ENCODE measurements around the gene RNF157.
"Not testable (repeated sequence)": the region's sequence is repeated elsewhere in the genome, so short reads cannot be mapped to it uniquely, and the experiment has no call there.

RNF157 gene

DNA sequence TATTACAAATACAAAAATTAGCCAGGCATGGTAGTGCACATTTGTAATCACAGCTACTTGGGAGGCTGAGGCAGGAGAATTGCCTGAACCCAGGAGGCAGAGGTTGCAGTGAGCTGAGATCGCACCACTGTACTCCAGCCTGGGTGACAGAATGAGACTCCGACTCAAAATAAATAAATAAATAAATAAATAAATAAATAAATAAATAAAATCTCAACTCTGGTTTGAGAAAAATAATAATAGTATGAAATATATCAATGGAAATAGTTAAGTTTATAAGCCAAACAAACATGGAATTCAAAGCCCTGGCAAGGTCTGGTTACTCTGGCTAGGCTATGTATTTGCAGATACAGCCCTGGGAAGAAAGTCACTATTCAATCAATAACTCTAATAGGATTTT lies 53.5 kb downstream of the RNF157 start:
- not testable (repeated sequence) for DNase-seq

DNA sequence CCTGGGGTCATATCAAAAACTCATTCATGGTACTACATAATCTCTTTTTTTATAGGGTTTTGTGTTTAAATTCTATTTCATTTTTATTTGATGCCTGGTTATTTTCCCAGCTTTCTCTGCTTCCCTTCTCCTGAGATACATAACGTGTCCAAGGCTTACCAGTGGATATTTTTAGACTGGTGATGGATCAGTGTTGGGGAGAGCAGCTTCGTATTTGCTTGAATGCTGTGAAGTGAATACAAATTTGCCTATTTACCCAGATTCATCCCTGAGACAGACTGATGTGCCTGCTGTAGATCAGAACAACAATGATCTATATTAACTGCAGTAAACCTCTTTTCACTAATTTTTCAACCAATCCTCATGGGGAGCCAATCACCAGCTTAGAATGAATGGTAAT lies 56.0 kb downstream of the RNF157 start:
- DNase-seq = no peak

DNA sequence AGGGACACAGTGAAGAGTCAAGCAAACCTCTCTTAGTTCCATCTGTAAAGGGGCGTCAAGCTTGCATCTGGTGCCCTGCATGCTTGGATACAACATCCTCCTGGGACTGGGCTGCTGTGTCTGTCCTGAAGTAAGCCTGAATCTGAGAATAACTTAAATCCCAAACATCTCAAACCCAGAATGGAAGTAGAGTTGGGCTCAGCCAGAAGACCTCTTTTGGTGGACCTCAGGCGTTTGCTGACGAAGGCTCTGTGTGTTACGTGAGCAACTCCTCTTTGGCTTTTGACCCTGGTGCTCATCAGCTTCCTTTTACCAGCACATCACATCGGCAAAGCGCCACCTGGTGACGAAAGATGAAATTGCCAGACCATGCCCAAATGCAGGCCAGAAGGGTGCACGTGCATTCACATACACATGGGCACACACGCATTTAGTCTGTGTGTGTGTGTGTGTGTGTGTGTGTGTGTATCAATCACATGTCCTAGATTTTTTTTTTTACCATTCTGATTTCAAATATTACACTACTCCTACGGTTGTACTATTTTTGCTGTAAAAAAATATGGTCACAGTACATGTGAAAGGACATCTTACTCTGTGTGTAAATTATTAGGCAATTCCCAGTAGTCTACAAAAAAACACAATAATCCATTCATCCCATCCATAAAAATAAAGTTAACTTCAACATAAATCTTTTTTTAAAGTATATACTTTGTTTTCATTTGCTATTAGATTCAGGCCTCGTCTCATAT lies 58.1 kb downstream of the RNF157 start:
- peak; percentile 96 for DNase-seq

DNA sequence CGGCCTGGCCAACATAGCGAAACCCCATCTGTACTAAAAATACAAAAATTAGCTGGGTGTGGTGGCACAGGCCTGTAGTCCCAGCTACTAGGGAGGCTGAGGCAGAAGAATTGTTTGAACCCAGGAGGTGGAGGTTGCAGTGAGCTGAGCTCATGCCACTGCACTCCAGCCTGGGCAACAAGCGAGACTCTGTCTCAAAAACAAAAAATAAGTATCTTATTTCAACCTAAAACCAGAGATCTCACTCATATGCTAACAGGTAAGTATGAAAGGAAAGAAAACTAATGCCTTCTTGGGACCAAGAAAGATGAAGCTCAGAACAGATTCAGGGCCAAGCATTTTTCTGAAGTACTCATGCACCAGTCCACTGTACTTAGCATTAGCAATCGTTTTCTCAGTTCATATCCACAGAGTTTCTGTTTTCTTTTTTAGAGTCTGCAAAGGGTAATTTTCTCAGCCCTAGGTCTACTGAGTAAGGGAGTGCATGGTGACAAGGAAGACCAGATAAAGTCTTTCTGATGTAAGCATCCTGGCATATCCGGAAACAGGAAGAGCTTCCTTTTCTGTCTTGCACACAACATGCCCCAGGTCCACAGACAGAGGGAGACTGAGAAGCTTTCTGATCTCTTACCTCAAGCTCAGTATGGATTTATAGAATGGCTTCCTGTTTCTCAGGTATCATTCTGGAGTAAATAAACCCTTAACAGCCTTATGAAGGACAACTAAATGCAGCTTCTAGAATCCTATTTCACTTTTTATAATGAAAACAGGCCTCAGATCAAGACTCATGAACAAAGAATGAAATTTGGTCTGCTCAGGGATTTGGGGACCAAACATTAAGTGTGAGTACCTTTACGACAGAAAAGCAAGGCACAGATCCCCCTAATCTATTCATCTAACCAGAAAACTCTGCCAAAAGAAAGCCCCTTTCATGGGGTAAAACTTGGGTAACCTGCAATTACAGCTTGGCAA lies 60.5 kb downstream of the RNF157 start:
- peak; percentile 76 for DNase-seq

GRCh38 chr17:76178124-76178523 lies 62.2 kb downstream of the RNF157 start:
- DNase-seq = no peak

DNA sequence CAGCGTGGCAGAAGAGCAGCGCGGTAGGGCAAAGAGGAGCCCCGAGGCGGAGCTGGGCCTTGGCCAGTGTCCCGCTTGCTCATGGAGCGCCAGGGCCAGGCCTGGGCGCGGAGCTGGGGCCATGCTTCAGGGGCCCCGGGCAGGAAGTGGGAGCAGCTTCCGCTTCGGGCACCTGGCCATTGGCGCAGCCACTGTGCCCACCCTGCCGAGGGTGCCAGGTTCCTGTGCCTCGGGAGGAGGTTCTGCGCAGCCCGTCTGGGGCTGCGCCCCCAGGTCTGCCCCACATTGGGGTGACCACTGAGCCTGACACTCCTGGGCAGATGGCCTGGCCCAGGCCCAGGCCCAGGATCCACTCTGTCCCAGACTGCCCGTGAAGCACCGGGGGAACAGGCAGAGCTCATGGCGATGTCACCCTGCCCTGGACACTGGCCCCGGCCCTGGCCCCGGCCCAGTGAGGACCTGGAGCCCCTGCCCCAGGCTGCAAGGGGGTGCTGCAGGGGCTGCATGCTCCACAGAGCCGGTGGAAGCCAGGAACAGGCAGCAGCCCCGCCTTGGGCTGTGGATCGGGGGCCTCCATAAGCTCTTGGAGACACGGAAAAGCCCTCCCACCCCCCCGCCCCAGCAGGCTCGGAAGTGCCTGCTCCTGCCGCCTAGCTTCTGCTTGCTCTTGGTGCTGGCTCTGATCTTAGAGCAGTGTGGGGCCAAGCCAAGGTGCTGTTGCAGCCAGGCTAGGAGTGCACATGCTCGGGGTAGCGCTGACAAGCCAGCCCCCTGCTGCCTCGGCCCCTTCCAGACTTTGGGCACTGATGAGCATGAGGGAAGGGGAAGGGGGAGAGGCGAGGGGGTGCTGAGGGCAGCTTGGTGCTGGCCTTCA lies 63.4 kb downstream of the RNF157 start:
- DNase-seq = no peak

GRCh38 chr17:76174037-76174436 lies 66.3 kb downstream of the RNF157 start:
- DNase-seq = no peak

- no peak for DNase-seq
Observed at GRCh38 chr17:76173474-76173873, 66.8 kb downstream of the RNF157 start.

DNA sequence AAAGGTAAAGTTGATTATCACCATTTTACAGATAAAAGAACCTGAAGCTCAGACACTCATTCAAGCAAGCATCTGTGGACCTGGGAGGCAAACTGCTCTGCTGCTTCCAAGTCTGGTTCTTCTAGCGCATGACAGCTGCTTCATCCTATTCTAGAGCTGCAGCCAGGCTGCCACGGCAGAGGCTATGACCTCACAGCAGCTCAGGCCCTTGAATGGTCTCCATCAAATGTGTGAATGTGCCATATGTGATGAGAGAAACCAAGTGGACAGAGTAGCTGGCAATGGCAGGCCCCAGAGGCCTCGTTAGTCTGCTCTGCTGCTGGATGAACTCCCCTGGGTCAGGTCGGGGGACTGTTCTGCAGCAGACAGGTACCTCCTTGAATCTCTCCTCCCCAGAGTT lies 68.6 kb downstream of the RNF157 start:
- DNase-seq = no peak

GRCh38 chr17:76170114-76170513 lies 70.2 kb downstream of the RNF157 start:
- no peak for DNase-seq

- DNase-seq = no peak
Observed at GRCh38 chr17:76166906-76167305, 73.4 kb downstream of the RNF157 start.

DNA sequence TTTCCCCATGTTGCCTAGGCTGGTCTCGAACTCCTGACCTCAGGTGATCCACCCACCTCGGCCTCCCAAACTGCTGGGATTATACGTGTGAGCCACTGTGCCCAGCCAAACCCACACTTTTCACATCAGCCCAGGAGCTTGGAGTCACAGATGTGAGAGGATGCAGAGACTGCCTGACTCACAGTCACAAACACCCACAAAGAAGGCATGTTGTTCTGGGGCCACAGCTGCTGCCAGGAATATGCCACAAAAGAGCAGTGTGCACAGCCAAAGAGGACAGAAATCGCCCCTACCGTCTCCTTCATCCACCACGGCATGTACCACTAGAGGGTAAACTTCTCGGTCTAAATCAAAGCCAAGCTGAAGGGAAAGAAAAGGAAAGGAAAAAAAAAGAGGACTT lies 74.1 kb downstream of the RNF157 start:
- no peak for DNase-seq

DNA sequence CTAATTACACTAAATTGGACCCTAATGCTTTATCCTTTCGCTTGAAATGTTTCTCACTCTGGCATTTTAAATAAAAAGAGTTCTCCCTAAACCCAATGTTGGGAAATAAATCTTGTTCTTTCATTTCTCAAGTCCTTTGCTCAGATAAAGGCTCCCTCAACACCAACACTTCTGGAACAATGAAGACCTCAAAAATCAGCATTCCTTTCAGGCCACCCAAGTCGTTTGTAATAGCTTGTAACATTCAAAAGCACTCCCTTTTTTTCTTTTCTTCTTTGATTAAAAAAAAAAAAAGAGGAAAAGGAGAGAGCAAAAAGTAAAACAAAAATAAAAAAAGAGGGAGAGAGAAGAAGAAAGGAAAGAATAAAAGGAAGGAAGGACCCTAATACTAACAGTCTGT lies 76.0 kb downstream of the RNF157 start:
- DNase-seq = no peak

DNA sequence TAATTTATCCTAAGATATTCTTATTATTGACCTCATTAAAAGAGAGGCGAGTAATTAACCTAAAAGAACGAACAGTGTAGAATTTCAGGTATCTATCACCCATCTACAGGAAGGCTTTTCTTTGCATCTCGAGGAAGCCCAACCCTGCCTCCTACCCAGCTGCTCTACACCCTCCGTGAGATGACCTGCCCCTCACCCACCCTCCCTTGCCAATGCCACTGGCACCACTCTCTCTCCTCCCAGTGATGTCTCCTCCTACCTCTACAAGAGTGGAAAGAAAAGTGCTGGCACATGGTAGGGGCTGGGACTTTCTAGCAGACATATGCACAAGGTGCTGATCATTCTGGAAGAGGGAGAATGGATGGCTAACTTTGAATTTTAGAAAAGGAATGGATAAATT lies 76.4 kb downstream of the RNF157 start:
- no peak for DNase-seq

DNA sequence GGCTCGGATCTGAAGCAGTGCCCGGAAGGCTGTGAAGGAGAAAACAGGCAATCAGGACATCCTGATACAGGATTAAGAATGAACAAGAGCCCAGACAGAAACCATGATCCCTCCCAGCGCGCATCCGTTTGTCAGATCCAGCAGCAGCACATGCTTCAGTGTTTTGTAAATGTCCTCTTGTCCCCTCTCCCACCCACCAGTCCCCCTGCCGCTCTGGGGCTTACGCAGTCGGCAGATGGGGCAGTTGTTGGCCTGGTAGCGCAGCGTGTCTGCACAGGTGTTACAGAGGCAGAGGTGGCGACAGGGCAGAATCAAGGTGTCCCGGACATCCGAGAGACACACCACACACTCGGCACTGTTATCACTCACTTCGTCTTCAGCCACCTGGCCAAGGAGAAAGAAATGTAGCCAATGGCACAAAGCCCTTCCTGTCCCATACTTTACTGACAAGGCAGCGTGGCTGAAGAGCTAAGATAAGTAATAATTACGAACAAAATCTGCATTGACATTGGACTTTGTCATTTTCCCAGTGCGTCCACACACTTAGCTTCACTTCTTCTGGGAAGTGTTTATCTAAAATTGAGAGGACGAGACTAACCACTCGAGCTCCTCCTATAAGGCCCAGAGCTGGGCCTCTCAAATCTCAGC lies 78.5 kb downstream of the RNF157 start:
- DNase-seq = peak; percentile 66

GRCh38 chr17:76160896-76161528 lies 79.3 kb downstream of the RNF157 start:
- DNase-seq = peak; percentile 81

GRCh38 chr17:76159157-76159556 lies 81.1 kb downstream of the RNF157 start:
- DNase-seq = no peak

GRCh38 chr17:76157759-76158158 lies 82.5 kb downstream of the RNF157 start:
- DNase-seq = no peak

DNA sequence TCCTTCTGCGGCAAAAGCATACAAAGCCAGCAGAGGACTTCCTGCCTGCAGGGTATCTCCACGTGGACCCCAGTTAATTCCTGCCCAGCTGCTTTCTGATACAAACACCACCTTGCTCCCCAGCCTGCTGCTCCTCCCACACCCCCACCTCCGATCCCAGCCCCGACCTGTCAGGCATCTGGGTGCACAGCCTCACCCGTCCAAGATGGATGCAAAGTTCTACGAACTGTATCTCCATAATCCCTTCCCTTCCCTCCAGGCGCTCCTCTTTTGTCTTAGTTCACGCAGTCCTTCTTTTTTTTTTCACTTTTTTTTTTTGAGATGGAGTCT lies 83.7 kb downstream of the RNF157 start:
- DNase-seq = no peak

- no peak for DNase-seq
Observed at GRCh38 chr17:76155988-76156661, 84.2 kb downstream of the RNF157 start.
